HG02970 (cell line): Measurements from ENCODE around the gene ITGB1.

Experiments
- ATAC-seq: cut with Tn5 transposase; IDR thresholded peaks from one replicate; pipeline ENCODE4 v1.9.1; 2021; ENCODE audit warnings: mild to moderate bottlenecking, moderate library complexity, moderate number of reproducible peaks; ENCODE audit not compliant: unreplicated experiment, low FRiP score

Gene ITGB1

GRCh38 chr10:32956365-32957197 is 1.4 kb downstream of the ITGB1 start:
- ATAC-seq, result no peak

- no peak for ATAC-seq
Observed at GRCh38 chr10:32955790-32956189, 2.2 kb downstream of the ITGB1 start.

GRCh38 chr10:32955299-32955772 is 2.7 kb downstream of the ITGB1 start:
- no peak for ATAC-seq

GRCh38 chr10:32954545-32955298 is 3.3 kb downstream of the ITGB1 start:
- ATAC-seq, result no peak

- no peak for ATAC-seq
Observed at GRCh38 chr10:32954080-32954479, 4.0 kb downstream of the ITGB1 start.

GRCh38 chr10:32953277-32953927 is 4.6 kb downstream of the ITGB1 start:
- ATAC-seq, result no peak

- no peak for ATAC-seq
Observed at GRCh38 chr10:32952541-32953276, 5.3 kb downstream of the ITGB1 start.

- ATAC-seq, result no peak
Observed at GRCh38 chr10:32952094-32952493, 5.9 kb downstream of the ITGB1 start.

GRCh38 chr10:32951111-32951510 is 6.9 kb downstream of the ITGB1 start:
- no peak for ATAC-seq

GRCh38 chr10:32950591-32951108 is 7.4 kb downstream of the ITGB1 start:
- no peak for ATAC-seq

- ATAC-seq, result no peak
Observed at GRCh38 chr10:32949221-32949678, 8.8 kb downstream of the ITGB1 start.

- no peak for ATAC-seq
Observed at GRCh38 chr10:32948451-32948850, 9.6 kb downstream of the ITGB1 start.

GRCh38 chr10:32947586-32947985 is 10.4 kb downstream of the ITGB1 start:
- no peak for ATAC-seq

GRCh38 chr10:32946108-32946507 is 11.9 kb downstream of the ITGB1 start:
- no peak for ATAC-seq

GRCh38 chr10:32943854-32944661 is 14.0 kb downstream of the ITGB1 start:
- ATAC-seq, result no peak

GRCh38 chr10:32943395-32943794 is 14.6 kb downstream of the ITGB1 start:
- ATAC-seq, result no peak

- no peak for ATAC-seq
Observed at GRCh38 chr10:32942081-32942480, 15.9 kb downstream of the ITGB1 start.

GRCh38 chr10:32941357-32941756 is 16.7 kb downstream of the ITGB1 start:
- ATAC-seq, result no peak
